HuH-7.5 (cell line): Measurements from ENCODE around the gene TCF19.
A peak's percentile ranks its signal among the peaks of the same experiment; 100 is the strongest.
"Not testable (repeated sequence)": the region's sequence is repeated elsewhere in the genome, so short reads cannot be mapped to it uniquely, and the experiment has no call there.

ENCODE experiments used
- DNase-seq: peaks from one replicate; pipeline ENCODE4 v3.0.0; 2011; ENCODE audit warnings: low spot score

TCF19 gene

GRCh38 chr6:31162463-31163165 is 4.2 kb downstream of the TCF19 start:
- no peak for DNase-seq

- no peak for DNase-seq
Measured at GRCh38 chr6:31163922-31164321, 5.5 kb downstream of the TCF19 start.

- not testable (repeated sequence) for DNase-seq
Measured at GRCh38 chr6:31164475-31165063, 6.2 kb downstream of the TCF19 start.

- not testable (repeated sequence) for DNase-seq
Measured at GRCh38 chr6:31165064-31165832, 6.9 kb downstream of the TCF19 start.

- DNase-seq, result no peak
Measured at GRCh38 chr6:31165986-31166385, 7.6 kb downstream of the TCF19 start.

GRCh38 chr6:31168606-31169005 is 10.2 kb downstream of the TCF19 start:
- no peak for DNase-seq

- peak; percentile 34 for DNase-seq
Measured at GRCh38 chr6:31169123-31169857, 10.9 kb downstream of the TCF19 start.

- not testable (repeated sequence) for DNase-seq
Measured at GRCh38 chr6:31169858-31170599, 11.6 kb downstream of the TCF19 start.

DNA sequence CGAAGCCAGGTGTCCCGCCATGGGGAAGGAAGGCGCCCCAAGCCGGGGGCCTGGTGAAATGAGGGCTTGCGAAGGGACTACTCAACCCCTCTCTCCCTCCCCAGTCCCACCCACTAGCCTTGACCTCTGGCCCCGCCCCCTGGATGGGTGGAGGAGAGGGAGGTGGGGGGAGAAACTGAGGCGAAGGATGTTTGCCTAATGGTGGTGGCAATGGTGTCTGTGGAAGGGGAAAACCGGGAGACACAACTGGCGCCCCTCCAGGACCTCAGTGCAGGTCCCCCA is 12.2 kb downstream of the TCF19 start, which contains the start of gene POU5F1:
TSS of gene POU5F1 (minus strand) at position 83 of the 282 bp plus-strand sequence. CDS start at position 21, 62 bp downstream.
- no peak for DNase-seq

DNA sequence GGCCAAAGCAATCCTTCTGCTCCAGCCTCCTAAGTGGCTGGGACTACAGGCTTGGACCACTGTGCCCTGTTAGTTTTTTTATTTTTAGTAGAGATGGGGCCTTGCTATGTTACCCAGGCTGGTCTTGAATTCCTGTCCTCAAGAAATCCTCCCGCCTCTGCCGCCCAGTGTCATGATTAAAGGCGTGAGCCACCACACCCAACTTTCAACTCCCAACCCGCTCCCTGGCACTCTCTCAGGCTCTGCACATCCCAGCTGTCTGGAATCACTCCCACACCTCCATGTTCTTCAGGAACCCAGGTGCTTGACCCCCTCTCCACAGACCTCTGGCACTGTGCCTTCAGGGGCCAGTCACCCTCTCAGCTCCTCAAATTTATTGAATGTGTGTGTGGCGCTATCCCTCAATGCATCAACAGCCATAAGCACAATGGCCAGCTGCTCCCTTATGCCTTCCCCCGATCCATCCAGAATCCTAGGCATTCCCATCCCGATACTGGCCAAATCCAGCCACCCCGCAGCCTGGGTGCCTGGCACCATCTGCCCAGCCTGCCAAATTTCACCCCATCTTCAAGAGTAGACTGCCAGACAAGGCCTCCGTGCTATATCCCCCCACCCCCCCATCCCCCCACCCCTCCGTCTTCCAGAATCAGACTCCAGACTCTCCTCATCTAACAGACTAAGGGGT is 12.7 kb downstream of the TCF19 start:
- no peak for DNase-seq

DNA sequence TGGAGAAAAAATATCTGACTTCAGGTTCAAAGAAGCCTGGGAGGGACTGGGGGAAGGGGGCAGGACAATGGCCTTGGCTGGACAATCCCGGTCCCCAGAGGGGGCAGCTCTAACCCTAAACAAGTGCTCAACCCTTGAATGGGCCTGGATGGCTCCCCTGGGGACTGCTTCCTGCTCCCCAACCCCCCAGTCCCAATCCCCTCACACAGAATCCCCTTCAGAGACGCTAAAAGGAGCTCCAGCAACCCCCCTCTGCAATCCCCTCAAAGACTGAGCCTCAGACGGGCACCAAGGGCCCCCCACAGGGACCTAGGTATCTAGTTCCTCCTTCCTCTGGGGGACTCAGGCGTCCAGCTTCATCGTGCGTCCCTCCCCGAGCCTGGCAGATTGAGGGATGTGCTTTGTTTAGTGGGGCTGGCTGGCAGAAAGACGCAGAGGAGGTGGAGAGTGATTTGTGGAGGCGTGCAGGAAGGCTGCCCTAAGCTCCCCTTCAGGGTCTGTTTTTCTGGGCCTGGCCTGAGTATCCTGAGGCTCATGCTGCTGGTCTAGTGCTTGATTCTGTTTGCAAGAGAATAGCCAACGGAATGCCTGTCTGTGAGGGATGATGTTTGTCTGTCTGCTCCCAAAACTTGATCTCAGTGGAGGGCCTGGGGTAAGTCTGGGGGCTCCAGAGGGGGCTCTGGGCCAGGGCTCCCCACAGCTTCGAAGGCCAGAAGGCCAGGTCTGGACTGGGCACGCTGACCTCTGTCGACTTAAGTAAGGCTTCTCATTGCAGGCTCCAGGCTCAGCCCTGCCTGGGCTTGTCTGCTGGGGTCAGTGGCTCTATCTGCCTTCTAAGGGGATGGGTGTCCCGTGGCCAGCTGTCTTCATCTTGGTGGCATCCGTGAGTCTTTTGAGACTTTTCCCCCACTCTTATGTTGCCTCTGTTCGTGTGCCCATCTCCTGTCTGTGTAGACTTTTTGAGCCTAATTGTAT is 13.8 kb downstream of the TCF19 start:
- no peak for DNase-seq

- no peak for DNase-seq
Measured at GRCh38 chr6:31172973-31173384, 14.6 kb downstream of the TCF19 start.

- DNase-seq, result no peak
Measured at GRCh38 chr6:31173406-31173805, 15.0 kb downstream of the TCF19 start.

DNA sequence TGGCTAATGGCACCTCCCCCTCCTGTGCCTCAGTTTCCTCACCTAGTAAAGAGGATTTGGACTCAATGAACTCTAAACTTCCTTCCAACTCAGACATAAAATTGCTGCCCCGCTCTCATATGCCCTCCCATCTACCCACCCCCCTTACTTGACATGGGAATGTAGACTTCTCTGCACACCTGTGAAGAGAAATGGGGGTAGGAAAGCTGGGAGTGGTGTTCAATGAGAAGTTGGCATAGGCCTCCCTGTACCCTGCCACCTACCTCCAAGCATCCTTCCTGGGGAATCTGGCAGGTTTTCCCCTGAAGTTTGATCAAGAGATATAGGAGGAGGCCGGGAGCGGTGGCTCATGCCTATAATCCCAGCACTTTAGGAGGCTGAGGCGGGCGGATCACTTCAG is 16.0 kb downstream of the TCF19 start:
- no peak for DNase-seq

GRCh38 chr6:31175971-31176370 is 17.6 kb downstream of the TCF19 start:
- no peak for DNase-seq

DNA sequence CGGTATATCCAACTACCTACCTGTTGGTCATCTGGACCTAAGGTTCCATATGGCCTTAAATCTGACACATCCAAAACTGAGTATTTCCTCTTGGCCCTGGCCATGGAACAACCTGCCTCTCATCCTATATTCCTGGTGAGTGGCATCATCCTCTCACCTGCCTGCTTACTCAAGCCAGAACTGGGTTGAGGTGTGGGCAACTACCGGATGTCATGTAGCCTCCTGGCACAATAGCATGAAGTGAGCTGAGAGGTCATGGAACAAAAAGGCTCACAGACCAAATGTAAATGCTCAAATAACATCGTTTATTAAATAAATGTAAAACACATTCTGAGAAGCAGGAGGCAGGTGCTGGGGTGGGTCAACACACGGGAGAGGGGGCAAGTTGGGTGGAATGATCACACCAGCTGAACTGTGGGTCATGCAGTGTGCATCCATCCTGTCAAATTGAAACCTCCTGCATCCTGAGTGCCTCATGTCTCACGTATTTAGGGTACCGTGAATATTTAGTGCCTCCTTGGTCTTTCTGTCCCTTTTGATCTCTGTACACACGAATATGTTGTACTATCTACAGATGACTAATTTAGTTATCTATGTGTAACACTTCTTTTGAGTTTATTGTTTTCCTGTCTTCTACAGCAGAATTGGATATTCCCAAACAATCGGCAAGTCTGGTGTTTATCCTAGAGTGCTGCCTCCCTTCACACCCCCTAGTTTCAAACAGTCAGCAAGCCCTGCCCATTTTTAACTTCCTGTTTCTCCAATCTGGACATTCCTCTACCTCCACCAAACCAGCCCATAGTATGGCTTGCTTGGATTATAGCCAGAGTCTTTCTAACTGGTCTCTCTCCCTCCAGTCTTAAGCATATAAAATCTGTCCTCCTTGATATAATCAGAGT is 20.0 kb downstream of the TCF19 start:
- DNase-seq, result no peak

- DNase-seq, result no peak
Measured at GRCh38 chr6:31179042-31179386, 20.6 kb downstream of the TCF19 start.

DNA sequence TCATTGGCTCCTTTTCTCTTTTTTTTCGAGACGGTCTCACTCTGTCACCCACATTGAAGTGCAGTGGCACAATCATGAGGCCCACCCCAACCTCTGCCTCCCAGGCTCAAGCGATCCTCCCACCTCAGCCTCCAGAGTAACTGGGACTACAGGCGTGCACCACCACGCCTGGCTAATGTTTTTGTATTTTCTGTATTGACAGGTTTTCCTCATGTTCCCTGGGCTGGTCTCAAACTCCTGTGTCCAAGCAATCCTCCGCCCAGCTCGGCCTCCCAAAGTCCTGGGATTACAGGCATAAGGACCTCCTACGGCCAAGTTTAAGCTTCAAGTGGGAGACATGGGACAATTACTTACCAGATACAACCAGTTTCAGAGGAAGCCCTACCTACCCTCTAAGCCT is 21.5 kb downstream of the TCF19 start:
- no peak for DNase-seq

DNA sequence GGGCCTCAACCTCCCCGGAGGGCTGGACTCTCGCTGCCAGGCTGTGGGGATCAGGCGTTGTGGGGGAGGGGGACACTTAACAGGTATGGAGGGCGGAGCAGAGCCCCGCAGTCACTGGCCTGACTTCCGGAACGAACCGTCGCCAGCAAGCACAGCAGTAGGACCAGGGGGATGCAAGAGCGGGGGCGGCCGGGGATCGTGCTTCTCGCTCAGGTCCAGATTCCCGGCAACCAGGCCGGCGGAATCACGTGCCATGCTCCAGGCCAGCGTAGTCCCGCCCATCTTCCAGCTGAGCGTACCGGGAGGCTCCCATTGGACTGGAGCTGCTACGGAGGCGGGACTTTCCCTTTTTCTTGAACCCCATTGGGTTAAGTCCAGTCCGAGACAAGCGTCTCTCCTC is 22.1 kb downstream of the TCF19 start:
- peak; percentile 29 for DNase-seq
